DND-41 (cell line): ENCODE results near the gene C9orf78.

Experiments
- EZH2 ChIP-seq: IDR thresholded peaks from 3 replicates; pipeline ENCODE4 v1.6.1; 2012; ENCODE audit warnings: borderline replicate concordance, low read depth, mild to moderate bottlenecking, moderate library complexity, low read length, inconsistent platforms; ENCODE audit not compliant: severe bottlenecking
- TF ChIP-seq, protein P1 (sequence below): IDR thresholded peaks from 2 replicates; pipeline ENCODE4 v1.5.1; 2012; ENCODE audit warnings: borderline replicate concordance, low read length, moderate library complexity, mild to moderate bottlenecking; ENCODE audit not compliant: poor library complexity, severe bottlenecking; ENCODE audit errors: extremely low read depth

DNA sequence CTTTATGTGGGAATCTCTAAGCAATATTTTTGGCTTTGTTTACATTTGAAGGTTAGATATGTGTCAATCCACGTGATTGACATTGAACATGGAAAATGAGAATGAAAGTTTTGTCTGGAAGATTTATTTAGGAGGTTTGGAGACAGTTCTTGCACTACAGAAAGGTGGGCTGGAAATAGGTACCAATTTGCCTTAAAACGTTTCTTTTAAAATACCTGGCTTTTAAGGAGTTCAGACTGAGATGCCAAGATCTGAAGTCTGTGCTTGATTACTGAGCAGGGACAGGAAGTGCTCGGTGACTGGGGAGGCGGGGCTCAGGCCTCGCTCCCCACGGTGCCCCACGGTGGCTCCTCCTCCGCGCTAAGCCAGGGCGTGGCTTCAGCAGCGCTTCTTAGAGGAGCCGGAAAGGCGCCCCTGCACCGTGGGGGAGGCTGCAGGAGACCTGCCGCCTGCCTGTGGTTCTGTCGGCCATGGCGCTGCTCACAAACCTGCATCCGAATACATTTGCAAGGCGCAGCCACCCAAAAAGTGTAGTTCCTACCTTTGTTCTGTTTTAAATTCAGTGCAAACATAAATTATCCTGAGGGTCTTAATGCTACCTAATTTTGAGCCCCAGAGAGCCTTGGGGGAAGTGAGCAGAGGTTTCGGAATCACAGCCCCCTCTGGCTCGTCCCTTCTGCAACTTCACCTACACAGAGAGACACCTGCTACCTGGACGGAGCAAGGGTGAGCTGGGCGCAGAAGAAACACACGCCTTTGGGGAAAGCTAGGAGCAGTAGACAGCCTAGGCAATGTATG is 49.3 kb upstream of the C9orf78 start:
- TF ChIP-seq, protein P1, sequence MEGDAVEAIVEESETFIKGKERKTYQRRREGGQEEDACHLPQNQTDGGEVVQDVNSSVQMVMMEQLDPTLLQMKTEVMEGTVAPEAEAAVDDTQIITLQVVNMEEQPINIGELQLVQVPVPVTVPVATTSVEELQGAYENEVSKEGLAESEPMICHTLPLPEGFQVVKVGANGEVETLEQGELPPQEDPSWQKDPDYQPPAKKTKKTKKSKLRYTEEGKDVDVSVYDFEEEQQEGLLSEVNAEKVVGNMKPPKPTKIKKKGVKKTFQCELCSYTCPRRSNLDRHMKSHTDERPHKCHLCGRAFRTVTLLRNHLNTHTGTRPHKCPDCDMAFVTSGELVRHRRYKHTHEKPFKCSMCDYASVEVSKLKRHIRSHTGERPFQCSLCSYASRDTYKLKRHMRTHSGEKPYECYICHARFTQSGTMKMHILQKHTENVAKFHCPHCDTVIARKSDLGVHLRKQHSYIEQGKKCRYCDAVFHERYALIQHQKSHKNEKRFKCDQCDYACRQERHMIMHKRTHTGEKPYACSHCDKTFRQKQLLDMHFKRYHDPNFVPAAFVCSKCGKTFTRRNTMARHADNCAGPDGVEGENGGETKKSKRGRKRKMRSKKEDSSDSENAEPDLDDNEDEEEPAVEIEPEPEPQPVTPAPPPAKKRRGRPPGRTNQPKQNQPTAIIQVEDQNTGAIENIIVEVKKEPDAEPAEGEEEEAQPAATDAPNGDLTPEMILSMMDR = no peak
- no peak for TF ChIP-seq EZH2
